Gastroesophageal sphincter (tissue), 4 donors: ENCODE results near the gene KRT38. TPM values are rescaled to one million over a fixed set of nuclear protein-coding genes. Genes with fewer than 3 reads are reported as not detected.

Experiments used
- ATAC-seq: fragments of 150-250 bp; one replicate; pipeline ENCODE4 v1.9.1; 2016; ENCODE audit warnings: mild to moderate bottlenecking, moderate library complexity
- H3K27ac ChIP-seq, 4 donors: fragments of 200-600 bp; sonication (generic) in 3 of 4; 1 replicate in 3 of 4; 2 replicates in 1 of 4; pipeline ENCODE4 v1.5.1; 2016 to 2019
- H3K27me3 ChIP-seq: fragments of 200-600 bp; sonication (generic); one replicate; pipeline ENCODE4 v1.5.1; 2019
- H3K36me3 ChIP-seq, 2 donors: fragments of 200-600 bp; sonication (generic); one replicate each; pipeline ENCODE4 v1.5.1; 2019; ENCODE audit warnings: control low read depth in 1 of 2
- H3K4me1 ChIP-seq, 3 donors: fragments of 200-600 bp; sonication (generic); 1 replicate in 2 of 3; 2 replicates in 1 of 3; pipeline ENCODE4 v1.5.1; 2016 to 2019; ENCODE audit warnings: control low read depth in 2 of 3
- H3K4me3 ChIP-seq, 2 donors: fragments of 200-600 bp; sonication (generic); one replicate each; pipeline ENCODE4 v1.5.1; 2019; ENCODE audit warnings: mild to moderate bottlenecking in 1 of 2, moderate library complexity in 1 of 2
- H3K9me3 ChIP-seq, 3 donors: fragments of 200-600 bp; sonication (generic); one replicate each; pipeline ENCODE4 v1.5.1; 2017 to 2019; ENCODE audit warnings: control low read depth in 2 of 3
- CTCF ChIP-seq, 4 experiments: fragments of 200-600 bp in 2 of 4; fragments of 450-650 bp in 2 of 4; sonication (generic) in 1 of 4; IDR thresholded peaks; one replicate each; pipeline ENCODE4 v1.5.1; 2017 to 2019; ENCODE audit warnings: antibody characterized with exemption in 4 of 4, mild to moderate bottlenecking in 2 of 4, moderate library complexity in 2 of 4
- EP300 ChIP-seq: sonication (generic); formaldehyde crosslinking; IDR thresholded peaks from one replicate; pipeline ENCODE4 v1.6.1; 2017; ENCODE audit warnings: antibody characterized with exemption, mild to moderate bottlenecking
- POLR2A ChIP-seq, 2 donors: fragments of 450-650 bp; IDR thresholded peaks; one replicate each; pipeline ENCODE4 v1.6.1; 2017; ENCODE audit warnings: antibody characterized with exemption in 2 of 2, mild to moderate bottlenecking in 2 of 2, moderate library complexity in 1 of 2
- POLR2AphosphoS5 ChIP-seq: sonication (generic); formaldehyde crosslinking; IDR thresholded peaks from one replicate; pipeline ENCODE4 v1.6.1; 2017; ENCODE audit warnings: antibody characterized with exemption
- WGBS, 2 donors: methylation state at CpG; one replicate each; pipeline ENCODE4 v1.1.5; 2018; ENCODE audit warnings: low coverage in 1 of 2; 5-methylcytosine and 5-hydroxymethylcytosine counted together
- total RNA-seq, 4 donors: library from RNA; depleted of rRNA; stranded (reverse); fragments of >200 nt; gene quantifications; one replicate each; pipeline ENCODE4 v1.1.0, GENCODE V29; 2016

The KRT38 gene
- total RNA-seq, 4 donors from 2014 or later: not detected

- ATAC-seq: no peak
- H3K4me3 ChIP-seq: no peak overlapping the region
- no peaks in the 10 kb centered on the region for H3K36me3 ChIP-seq
- WGBS, 2 donors: 90 to 100% methylated on average over 1 to 3 of the region's 8 CpGs
- TF ChIP-seq POLR2A (IDR thresholded peaks at IDR 0.05) (no peak), POLR2AphosphoS5 (no peak), EP300 (no peak), CTCF (IDR thresholded peaks at IDR 0.05) (no peak)
- no peak overlapping the region for H3K27ac ChIP-seq
- H3K9me3 ChIP-seq: no peaks in the 10 kb centered on the region
- no peaks in the 10 kb centered on the region for H3K4me1 ChIP-seq
- no peaks in the 10 kb centered on the region for H3K27me3 ChIP-seq
These were observed 44.4 kb upstream of the KRT38 start for GRCh38 chr17:41484920-41485904.

GRCh38 chr17:41483991-41484826 lies 43.4 kb upstream of the KRT38 start:
- WGBS, 2 donors: 75 to 81% methylated on average over 2 to 4 of the region's 7 CpGs
- H3K27me3 ChIP-seq: no peaks in the 10 kb centered on the region
- no peaks in the 10 kb centered on the region for H3K36me3 ChIP-seq
- TF ChIP-seq EP300: no peak
- TF ChIP-seq CTCF (IDR thresholded peaks at IDR 0.05): no peak
- TF ChIP-seq POLR2AphosphoS5: no peak
- H3K27ac ChIP-seq: no peak overlapping the region
- H3K9me3 ChIP-seq: no peaks in the 10 kb centered on the region
- H3K4me1 ChIP-seq: no peaks in the 10 kb centered on the region
- no peak overlapping the region for H3K4me3 ChIP-seq
- ATAC-seq: no peak

- TF ChIP-seq POLR2AphosphoS5: no peak
- TF ChIP-seq CTCF (IDR thresholded peaks at IDR 0.05): no peak
- TF ChIP-seq EP300: no peak
- no peak for TF ChIP-seq POLR2A (IDR thresholded peaks at IDR 0.05)
- WGBS, 2 donors: 64 to 91% methylated on average over 4 to 9 of the region's 9 CpGs
- no peak overlapping the region for H3K4me3 ChIP-seq
- no peaks in the 10 kb centered on the region for H3K27me3 ChIP-seq
- no peak overlapping the region for H3K27ac ChIP-seq
- no peaks in the 10 kb centered on the region for H3K36me3 ChIP-seq
- no peaks in the 10 kb centered on the region for H3K9me3 ChIP-seq
- H3K4me1 ChIP-seq: no peaks in the 10 kb centered on the region
- no peak for ATAC-seq
These were observed 42.7 kb upstream of the KRT38 start for GRCh38 chr17:41483531-41483930.

GRCh38 chr17:41481036-41481435 lies 40.3 kb upstream of the KRT38 start, which contains the start of gene KRT35:
Gene KRT35, minus strand, starts transcription at chr17:41481151. Its CDS starts 54 bp downstream, at chr17:41481097.
- no peaks in the 10 kb centered on the region for H3K27me3 ChIP-seq
- ATAC-seq: no peak
- no peak within 1 kb of the TSS for H3K4me3 ChIP-seq
- TF ChIP-seq EP300: no peak
- TF ChIP-seq POLR2AphosphoS5: no peak
- no peak for TF ChIP-seq POLR2A (IDR thresholded peaks at IDR 0.05)
- no peak for TF ChIP-seq CTCF (IDR thresholded peaks at IDR 0.05)
- no peaks in the 10 kb centered on the region for H3K9me3 ChIP-seq
- H3K27ac ChIP-seq: no peak within 1 kb of the TSS
- H3K36me3 ChIP-seq: no peaks in the 10 kb centered on the region
- 71 to 100% methylated on average over 1 of the region's 2 CpGs for WGBS, 2 donors
- H3K4me1 ChIP-seq: no peaks in the 10 kb centered on the region
